Measurements from ENCODE around the gene PIWIL1.

Gene PIWIL1

DNA sequence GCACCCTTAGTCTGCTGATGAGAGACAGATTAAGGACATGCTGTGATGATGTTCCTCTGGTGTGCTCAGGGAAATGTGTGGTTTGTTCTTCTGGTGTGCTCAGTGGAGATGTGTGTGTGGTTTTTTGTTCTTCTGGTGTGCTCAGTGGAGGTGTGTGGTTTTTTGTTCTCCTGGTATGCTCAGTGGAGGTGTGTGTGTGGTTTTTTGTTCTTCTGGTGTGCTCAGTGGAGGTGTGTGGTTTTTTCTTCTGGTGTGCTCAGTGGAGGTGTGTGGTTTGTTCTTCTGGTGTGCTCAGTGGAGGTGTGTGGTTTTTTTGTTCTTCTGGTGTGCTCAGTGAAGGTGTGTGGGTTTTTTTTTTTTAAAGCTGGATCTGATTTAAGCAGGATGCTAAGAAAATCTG, 15.4 kb downstream of the PIWIL1 start:
- TF ChIP-seq, protein P1, sequence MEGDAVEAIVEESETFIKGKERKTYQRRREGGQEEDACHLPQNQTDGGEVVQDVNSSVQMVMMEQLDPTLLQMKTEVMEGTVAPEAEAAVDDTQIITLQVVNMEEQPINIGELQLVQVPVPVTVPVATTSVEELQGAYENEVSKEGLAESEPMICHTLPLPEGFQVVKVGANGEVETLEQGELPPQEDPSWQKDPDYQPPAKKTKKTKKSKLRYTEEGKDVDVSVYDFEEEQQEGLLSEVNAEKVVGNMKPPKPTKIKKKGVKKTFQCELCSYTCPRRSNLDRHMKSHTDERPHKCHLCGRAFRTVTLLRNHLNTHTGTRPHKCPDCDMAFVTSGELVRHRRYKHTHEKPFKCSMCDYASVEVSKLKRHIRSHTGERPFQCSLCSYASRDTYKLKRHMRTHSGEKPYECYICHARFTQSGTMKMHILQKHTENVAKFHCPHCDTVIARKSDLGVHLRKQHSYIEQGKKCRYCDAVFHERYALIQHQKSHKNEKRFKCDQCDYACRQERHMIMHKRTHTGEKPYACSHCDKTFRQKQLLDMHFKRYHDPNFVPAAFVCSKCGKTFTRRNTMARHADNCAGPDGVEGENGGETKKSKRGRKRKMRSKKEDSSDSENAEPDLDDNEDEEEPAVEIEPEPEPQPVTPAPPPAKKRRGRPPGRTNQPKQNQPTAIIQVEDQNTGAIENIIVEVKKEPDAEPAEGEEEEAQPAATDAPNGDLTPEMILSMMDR (IDR thresholded peaks at IDR 0.05; ENCODE audit: borderline replicate concordance, control extremely low read depth, extremely low read depth, insufficient read depth, missing control alignments) = no peak
- in situ Hi-C loops (cut with MboI; ENCODE audit: low sequenced_read_pairs, unreplicated experiment) = no loop called here
- DNase-seq (ENCODE audit: low spot score) = no peak

DNA sequence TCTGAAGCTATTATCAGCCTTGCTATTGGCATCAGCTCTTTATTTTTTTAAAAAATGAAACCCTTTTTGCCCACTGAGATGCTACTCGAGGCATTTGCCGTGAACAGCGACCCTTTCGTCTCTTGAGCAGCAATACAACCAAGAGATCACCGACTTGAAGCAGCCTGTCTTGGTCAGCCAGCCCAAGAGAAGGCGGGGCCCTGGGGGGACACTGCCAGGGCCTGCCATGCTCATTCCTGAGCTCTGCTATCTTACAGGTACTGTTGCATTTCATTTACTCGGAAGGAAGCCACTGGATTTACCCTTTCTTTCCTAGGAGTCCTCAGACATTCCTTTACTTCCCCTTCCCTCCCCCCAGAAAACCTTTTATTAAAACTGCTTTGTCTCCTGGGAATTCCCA, 16.7 kb downstream of the PIWIL1 start:
- TF ChIP-seq, protein P1 (IDR thresholded peaks at IDR 0.05; ENCODE audit: borderline replicate concordance, control extremely low read depth, extremely low read depth, insufficient read depth, missing control alignments) = no peak
- DNase-seq (ENCODE audit: low spot score) = no peak
- in situ Hi-C loops (cut with MboI; ENCODE audit: low sequenced_read_pairs, unreplicated experiment) = no loop called here

DNA sequence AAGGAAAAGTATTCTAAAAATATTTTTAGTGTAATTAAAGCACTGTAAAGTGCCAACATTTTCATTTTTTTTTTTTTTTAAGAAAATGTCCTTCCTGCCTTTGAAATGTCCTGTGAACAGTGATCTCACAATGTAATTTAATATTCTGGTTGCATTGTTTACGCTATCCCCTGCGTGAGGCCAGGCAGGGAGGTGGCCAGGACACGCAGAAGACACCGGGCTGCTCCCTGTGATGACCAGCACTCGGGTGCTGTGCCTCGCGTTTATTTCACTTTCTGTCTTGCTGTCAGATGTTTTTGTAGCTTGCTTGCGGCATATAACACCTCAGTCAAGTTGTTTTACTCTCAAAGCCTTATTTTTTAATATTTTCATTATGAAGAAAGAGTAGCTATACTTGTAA, 18.5 kb downstream of the PIWIL1 start:
- in situ Hi-C loops (cut with MboI; ENCODE audit: low sequenced_read_pairs, unreplicated experiment) = no loop called here
- DNase-seq (ENCODE audit: low spot score) = no peak
- TF ChIP-seq, protein P1 (IDR thresholded peaks at IDR 0.05; ENCODE audit: borderline replicate concordance, control extremely low read depth, extremely low read depth, insufficient read depth, missing control alignments) = no peak

DNA sequence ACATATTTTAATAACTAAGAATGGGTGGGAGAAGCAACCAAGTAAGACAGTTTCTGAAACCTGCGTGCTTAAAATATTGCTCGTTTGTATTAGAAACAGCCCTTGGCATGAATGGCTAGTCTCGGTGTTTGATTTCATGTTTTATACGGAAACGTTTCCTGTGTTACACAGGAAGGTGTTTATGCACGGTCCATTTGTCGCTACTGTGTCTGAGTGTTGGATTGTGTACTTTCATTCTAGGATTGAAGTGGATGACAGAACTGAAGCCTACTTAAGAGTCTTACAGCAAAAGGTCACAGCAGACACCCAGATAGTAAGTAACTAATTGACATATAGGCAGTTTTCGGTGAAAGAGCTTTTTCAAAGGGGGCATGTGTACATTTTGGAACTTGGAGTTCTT, 19.6 kb downstream of the PIWIL1 start:
- TF ChIP-seq, protein P1 (IDR thresholded peaks at IDR 0.05; ENCODE audit: borderline replicate concordance, control extremely low read depth, extremely low read depth, insufficient read depth, missing control alignments) = no peak
- in situ Hi-C loops (cut with MboI; ENCODE audit: low sequenced_read_pairs, unreplicated experiment) = no loop called here
- no peak for DNase-seq (ENCODE audit: low spot score)

DNA sequence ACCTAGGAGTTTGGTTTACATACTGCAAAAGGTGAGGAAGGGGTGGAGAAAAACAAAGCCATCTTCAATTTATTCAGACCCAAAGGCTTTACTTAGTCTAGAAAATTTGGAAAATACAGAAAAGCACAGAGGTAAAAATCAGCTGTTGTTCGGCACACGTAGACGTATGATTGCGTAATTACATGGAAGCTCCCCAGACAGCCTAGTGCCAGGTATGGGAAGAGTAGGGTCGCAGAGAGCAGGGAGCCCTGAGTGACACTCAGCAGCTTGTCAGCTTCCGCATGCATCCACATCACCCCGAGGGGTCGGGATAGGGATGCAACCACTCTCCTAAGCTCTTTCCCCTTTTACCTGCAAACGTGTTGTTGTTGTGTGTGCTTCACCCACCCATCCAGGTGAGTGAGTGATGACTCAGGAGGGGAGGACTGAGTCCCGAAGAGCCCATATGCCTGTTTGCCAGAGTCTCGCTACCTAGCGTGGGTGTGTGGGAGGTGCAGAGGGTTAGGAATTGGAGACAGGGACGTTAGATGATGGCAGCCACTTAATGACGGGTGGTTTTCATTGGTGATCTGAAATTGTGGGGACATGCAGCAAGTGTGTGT, 20.1 kb downstream of the PIWIL1 start:
- no peak for DNase-seq (ENCODE audit: low spot score)

DNA sequence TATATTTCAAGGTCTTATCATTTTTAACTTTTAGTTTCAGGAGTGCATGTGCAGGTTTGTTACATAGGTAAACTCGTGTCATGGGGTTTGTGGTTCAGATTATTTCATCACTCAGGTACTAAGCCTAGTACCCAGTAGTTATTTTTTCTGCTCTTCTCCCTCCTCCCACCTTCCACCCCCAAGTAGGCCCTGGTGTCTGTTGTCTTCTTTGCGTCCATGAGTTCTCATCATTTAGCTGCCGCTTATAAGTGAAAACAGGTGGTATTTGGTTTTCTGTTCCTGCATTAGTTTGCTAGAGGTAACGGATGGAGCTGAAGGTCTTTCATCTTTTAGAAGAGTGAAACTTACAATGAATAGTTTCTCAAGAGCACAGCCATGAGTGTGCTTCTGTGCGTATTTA, 24.4 kb downstream of the PIWIL1 start:
- TF ChIP-seq, protein P1 (IDR thresholded peaks at IDR 0.05; ENCODE audit: borderline replicate concordance, control extremely low read depth, extremely low read depth, insufficient read depth, missing control alignments) = no peak
- in situ Hi-C loops (cut with MboI; ENCODE audit: low sequenced_read_pairs, unreplicated experiment) = no loop called here
- DNase-seq (ENCODE audit: low spot score) = no peak

More for the DNA sequence above, 20.1 kb downstream of the PIWIL1 start:
- in situ Hi-C loops (cut with MboI; ENCODE audit: low sequenced_read_pairs, unreplicated experiment) = no loop called here
- TF ChIP-seq, protein P1 (IDR thresholded peaks at IDR 0.05; ENCODE audit: borderline replicate concordance, control extremely low read depth, extremely low read depth, insufficient read depth, missing control alignments) = no peak
